Measurements from ENCODE around the gene NRTN.

DNA sequence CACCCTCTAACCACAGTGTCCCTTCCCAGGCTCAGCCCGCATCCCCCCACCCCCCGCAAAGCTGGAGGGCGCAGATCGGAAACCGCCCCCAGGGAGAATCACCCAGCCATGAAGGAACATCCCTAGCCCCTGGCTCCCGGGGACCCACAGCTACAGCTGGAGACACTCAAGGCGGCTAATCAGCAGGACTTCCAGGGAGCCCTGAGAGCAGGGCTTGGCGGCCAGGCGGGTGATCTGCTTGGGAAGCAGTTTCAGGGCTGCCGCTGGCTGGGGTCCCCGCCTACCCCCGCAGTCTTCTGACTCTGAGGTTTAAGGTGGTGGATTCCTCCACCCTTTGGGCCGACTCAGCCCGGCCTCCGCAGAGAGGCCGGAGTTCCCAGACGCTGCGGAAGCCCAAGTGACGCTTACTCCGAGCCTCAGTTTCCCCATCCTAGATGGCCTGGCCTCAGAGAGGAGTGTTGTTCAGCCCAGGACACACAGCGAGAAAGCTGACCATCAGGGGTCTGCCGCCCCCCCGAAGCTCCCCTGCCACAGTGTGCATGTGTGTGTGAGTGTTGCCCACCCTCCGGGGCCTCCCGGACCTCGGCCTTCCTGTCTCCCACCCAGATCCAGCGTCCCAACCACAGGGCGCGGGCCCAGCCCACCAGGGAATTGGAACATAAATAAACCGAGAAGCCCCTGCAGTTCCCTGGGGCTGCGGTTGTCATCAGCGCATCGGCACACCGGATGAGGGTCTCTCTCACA lies 24.9 kb downstream of the NRTN start:
- TF ChIP-seq, protein P1, sequence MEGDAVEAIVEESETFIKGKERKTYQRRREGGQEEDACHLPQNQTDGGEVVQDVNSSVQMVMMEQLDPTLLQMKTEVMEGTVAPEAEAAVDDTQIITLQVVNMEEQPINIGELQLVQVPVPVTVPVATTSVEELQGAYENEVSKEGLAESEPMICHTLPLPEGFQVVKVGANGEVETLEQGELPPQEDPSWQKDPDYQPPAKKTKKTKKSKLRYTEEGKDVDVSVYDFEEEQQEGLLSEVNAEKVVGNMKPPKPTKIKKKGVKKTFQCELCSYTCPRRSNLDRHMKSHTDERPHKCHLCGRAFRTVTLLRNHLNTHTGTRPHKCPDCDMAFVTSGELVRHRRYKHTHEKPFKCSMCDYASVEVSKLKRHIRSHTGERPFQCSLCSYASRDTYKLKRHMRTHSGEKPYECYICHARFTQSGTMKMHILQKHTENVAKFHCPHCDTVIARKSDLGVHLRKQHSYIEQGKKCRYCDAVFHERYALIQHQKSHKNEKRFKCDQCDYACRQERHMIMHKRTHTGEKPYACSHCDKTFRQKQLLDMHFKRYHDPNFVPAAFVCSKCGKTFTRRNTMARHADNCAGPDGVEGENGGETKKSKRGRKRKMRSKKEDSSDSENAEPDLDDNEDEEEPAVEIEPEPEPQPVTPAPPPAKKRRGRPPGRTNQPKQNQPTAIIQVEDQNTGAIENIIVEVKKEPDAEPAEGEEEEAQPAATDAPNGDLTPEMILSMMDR (IDR thresholded peaks at IDR 0.05): no peak
- TF ChIP-seq POLR2A (IDR thresholded peaks at IDR 0.05) (no peak), POLR2AphosphoS5 (IDR thresholded peaks at IDR 0.05) (no peak), EP300 (IDR thresholded peaks at IDR 0.05) (no peak)
